Stomach (tissue), 4 donors: ENCODE results near the gene RANBP10.
A peak's percentile ranks its signal among the peaks of the same experiment; 100 is the strongest.

ENCODE experiments used
- EP300 ChIP-seq: sonication (generic); formaldehyde crosslinking; IDR thresholded peaks from one replicate; pipeline ENCODE4 v1.6.1; 2017; ENCODE audit warnings: antibody characterized with exemption
- POLR2A ChIP-seq, 4 donors: fragments of 450-650 bp; IDR thresholded peaks; one replicate each; pipeline ENCODE4 v1.6.1; 2016; ENCODE audit warnings: antibody characterized with exemption in 4 of 4, control low read depth in 2 of 4, mild to moderate bottlenecking in 1 of 4, moderate library complexity in 1 of 4
- POLR2AphosphoS5 ChIP-seq, 3 donors: sonication (generic); formaldehyde crosslinking; IDR thresholded peaks; one replicate each; pipeline ENCODE4 v1.6.1; 2016; ENCODE audit warnings: antibody characterized with exemption in 3 of 3
- TF ChIP-seq, protein P1 (sequence below), 7 experiments: fragments of 450-650 bp in 4 of 7; fragments of 200-600 bp in 3 of 7; sonication (generic) in 3 of 7; IDR thresholded peaks; one replicate each; pipeline ENCODE4 v1.5.1; 2016 to 2019; ENCODE audit warnings: antibody characterized with exemption in 7 of 7, control low read depth in 2 of 7, mild to moderate bottlenecking in 1 of 7

DNA sequence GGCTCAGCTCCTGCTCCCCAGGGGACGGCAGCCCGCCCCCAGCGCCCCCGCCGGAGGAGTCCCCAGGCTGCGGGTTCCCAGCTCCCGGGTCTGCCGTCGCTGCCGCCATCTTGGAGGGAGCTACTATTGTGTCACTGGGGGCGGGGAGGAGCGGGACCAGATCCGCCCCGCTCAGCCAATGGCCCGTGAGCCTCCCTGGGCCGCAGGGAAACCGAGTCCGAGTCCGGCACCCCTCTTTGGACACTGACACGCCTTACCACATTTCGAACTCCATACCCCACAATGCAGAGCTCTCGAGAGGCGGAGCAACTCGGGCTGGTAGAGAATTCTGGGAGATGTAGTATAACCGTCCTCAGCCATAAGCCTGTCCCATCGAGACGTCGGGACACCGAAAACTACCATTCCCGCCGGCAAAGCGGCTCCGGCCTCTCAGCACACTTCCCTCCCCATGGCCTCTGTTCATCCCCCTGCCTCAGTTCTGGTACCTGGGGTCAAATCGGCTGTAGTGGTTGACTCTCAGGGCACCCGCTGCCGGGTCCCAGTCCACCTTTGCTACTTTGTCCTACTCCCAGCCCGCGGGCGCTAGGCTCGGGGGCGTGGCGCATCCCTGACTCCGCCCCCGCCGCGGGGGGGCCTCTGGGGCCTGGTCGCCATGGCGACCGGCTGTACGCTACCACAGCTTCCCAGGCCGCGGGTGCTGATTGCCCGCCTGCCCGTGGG, at the start of gene RANBP10, which contains the start of gene TSNAXIP1:
- TF ChIP-seq, protein P1, sequence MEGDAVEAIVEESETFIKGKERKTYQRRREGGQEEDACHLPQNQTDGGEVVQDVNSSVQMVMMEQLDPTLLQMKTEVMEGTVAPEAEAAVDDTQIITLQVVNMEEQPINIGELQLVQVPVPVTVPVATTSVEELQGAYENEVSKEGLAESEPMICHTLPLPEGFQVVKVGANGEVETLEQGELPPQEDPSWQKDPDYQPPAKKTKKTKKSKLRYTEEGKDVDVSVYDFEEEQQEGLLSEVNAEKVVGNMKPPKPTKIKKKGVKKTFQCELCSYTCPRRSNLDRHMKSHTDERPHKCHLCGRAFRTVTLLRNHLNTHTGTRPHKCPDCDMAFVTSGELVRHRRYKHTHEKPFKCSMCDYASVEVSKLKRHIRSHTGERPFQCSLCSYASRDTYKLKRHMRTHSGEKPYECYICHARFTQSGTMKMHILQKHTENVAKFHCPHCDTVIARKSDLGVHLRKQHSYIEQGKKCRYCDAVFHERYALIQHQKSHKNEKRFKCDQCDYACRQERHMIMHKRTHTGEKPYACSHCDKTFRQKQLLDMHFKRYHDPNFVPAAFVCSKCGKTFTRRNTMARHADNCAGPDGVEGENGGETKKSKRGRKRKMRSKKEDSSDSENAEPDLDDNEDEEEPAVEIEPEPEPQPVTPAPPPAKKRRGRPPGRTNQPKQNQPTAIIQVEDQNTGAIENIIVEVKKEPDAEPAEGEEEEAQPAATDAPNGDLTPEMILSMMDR (IDR thresholded peaks at IDR 0.05): peak in 1 of 7 experiments; percentile 20
- TF ChIP-seq POLR2A (IDR thresholded peaks at IDR 0.05) (peak in 2 of 4 donors; percentile 60 to 65), EP300 (no peak), POLR2AphosphoS5 (IDR thresholded peaks at IDR 0.05) (peak; percentile 38 to 90 (median 88))
